ENCODE measurements around the gene CCDC194.

DNA sequence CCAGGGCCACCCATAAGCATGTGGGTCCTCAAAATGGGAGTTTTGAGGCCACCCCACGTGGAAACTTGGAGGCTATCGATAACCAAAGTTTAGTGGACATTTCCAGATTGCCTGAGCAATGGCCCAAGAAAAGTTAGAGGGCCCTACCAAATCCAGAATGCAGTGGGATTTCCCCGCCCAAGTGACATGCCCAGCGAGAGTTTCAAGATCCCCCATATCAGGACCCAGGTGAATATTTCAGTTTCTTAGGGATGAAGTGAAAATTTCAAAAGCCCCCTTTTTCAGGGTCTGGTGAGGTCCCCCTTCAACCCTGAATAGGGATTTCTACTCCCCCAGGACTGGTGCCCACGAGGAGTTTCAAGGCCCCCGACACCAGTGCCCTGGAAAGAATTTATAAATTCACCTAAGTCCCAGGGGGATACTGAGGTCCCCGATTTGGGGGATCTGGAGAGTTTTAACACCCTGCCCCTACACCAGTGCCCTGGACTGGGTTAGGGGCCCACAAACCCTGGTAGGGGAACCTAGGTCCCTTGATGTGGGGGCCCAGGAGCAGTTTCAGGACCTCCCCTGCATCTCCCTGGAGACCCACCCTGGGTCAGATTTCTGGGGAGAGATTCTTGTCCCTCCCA lies 10.7 kb upstream of the CCDC194 start:
- TF ChIP-seq, protein P1, sequence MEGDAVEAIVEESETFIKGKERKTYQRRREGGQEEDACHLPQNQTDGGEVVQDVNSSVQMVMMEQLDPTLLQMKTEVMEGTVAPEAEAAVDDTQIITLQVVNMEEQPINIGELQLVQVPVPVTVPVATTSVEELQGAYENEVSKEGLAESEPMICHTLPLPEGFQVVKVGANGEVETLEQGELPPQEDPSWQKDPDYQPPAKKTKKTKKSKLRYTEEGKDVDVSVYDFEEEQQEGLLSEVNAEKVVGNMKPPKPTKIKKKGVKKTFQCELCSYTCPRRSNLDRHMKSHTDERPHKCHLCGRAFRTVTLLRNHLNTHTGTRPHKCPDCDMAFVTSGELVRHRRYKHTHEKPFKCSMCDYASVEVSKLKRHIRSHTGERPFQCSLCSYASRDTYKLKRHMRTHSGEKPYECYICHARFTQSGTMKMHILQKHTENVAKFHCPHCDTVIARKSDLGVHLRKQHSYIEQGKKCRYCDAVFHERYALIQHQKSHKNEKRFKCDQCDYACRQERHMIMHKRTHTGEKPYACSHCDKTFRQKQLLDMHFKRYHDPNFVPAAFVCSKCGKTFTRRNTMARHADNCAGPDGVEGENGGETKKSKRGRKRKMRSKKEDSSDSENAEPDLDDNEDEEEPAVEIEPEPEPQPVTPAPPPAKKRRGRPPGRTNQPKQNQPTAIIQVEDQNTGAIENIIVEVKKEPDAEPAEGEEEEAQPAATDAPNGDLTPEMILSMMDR (IDR thresholded peaks at IDR 0.05), result no peak
- TF ChIP-seq POLR2A (IDR thresholded peaks at IDR 0.05), result no peak
